ENCODE results near the gene BAK1. TPM values are rescaled to one million over a fixed set of nuclear protein-coding genes. Genes with fewer than 3 reads are reported as not detected.

The BAK1 gene
- total and polyA plus RNA-seq, 2 donors (not counting 1 experiment from before 2014, with no cell fraction given): 12.9 to 13.0 TPM

DNA sequence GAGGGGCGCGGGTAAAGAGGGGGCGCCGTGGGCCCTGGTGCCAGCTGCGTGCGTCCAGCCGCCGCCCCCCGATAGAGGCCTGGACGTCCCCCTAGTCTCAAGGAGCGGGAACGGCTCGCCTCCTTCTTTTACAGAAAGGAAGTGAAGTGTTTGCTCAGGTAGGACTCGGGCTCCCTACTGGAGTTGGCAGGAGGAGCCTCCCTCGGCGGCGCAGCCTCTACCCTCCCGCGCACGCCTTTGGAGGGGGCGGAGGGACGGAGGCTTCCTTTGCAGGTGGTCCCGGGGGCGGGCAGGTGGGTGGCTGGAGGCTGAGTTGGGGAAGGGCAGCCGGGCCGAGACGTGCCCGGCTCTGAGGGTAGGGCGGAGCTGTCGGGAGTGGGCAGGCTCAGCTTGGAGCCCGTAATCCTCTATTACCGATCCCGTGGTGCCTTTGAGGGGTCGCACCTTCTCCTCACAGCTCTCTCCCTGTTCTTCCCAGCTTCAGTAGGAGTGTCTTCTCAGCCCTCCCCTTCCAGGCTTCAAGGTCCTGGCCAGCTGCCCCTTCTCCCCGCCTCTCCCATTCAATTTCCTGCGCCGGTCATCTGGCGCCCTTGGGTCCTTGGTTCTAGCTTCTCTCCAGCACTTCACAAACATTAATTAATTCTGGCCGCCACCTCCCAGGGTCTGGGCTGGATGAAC lies 41.8 kb upstream of the BAK1 start:
- DNase-seq (ENCODE audit: low read depth in 2 of 2): no peak
- Histone ChIP-seq H4K20me1 (ENCODE audit: control insufficient read depth, extremely low read depth, insufficient read depth, low read length) (no peaks in the 10 kb centered on the region), H3K79me2 (ENCODE audit: control insufficient read depth, insufficient read depth, low read length) (peaks cover 43% of the 10 kb centered on the region), H3K9me3 (ENCODE audit: control insufficient read depth, insufficient read depth, low read depth, low read length) (no peaks in the 10 kb centered on the region), H3K4me2 (ENCODE audit: extremely low read depth, insufficient read depth, low read length) (peak overlapping the region; percentile 84), H3K4me1 (ENCODE audit: control insufficient read depth, extremely low read depth, insufficient read depth, low read length) (peaks cover 13% of the 10 kb centered on the region), H3K9ac (ENCODE audit: insufficient read depth, low read length) (peak overlapping the region; percentile 63), H3K36me3 (ENCODE audit: control insufficient read depth, insufficient read depth, low read length) (no peaks in the 10 kb centered on the region), H3K27ac (ENCODE audit: insufficient read depth, low read length) (peak overlapping the region; percentile 30), H3K27me3 (ENCODE audit: control insufficient read depth, insufficient read depth, low read length) (no peaks in the 10 kb centered on the region), H3K4me3 (replicated peaks in 1 of 4; ENCODE audit: control extremely low read depth in 1 of 4, insufficient read depth in 1 of 4, low read depth in 3 of 4, low read length in 4 of 4) (peak overlapping the region; percentile 54 to 76 (median 70)), H2AFZ (ENCODE audit: low read length) (peak overlapping the region; percentile 21)
- TF ChIP-seq EZH2 (IDR thresholded peaks at IDR 0.05; ENCODE audit: low read length, missing control alignments): no peak
- TF ChIP-seq, protein P1, sequence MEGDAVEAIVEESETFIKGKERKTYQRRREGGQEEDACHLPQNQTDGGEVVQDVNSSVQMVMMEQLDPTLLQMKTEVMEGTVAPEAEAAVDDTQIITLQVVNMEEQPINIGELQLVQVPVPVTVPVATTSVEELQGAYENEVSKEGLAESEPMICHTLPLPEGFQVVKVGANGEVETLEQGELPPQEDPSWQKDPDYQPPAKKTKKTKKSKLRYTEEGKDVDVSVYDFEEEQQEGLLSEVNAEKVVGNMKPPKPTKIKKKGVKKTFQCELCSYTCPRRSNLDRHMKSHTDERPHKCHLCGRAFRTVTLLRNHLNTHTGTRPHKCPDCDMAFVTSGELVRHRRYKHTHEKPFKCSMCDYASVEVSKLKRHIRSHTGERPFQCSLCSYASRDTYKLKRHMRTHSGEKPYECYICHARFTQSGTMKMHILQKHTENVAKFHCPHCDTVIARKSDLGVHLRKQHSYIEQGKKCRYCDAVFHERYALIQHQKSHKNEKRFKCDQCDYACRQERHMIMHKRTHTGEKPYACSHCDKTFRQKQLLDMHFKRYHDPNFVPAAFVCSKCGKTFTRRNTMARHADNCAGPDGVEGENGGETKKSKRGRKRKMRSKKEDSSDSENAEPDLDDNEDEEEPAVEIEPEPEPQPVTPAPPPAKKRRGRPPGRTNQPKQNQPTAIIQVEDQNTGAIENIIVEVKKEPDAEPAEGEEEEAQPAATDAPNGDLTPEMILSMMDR (conservative IDR thresholded peaks at IDR 0.05 in 1 of 2, IDR thresholded peaks at IDR 0.05 in 1 of 2; ENCODE audit: low read depth in 1 of 2, low read length in 2 of 2): no peak

DNA sequence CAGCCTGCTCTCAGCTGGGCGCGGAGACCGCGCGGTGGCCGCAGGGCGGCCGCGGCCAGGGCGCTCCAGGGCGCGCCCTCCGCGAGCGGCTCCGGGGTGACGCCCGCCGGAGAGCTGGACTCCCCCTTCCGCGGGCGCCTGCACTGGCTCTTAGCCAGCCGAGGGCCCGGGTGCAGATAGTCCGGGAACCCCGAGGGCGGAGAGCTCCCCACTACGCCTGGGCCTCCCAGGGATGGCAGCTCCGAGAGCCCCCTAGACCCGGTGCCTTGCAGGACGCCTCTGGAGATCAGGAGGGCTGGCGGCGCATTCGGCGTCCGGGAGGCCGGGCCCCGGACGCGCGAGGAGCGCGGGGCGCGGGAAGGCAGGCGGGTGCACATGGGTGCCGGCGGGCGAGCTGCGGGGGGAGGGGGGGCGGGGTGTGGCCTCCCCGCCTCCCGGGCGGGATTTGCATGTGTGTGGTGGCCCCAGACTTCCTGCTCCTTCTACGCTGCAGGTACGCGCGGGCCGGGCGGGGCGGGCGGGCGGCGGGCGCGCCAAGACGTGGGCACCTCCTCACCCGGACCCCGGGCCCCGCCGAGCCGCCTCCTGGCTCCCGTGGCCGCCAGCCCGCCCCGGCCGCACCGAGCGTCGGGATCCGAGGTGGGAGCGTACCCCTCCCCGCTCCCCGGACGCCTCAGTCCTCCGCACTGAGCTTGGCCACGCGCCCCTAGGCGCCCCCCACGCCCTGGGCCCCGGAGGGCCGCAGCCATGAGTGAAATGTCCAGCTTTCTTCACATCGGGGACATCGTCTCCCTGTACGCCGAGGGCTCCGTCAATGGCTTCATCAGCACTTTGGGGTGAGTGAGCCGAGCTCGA lies 41.0 kb upstream of the BAK1 start, which contains the start of gene ITPR3:
ITPR3 (plus strand) TSS at position 467 of the 855 bp plus-strand sequence; CDS start at position 748, 281 bp downstream.
- peak within 1 kb of the TSS; percentile 66 for H3K9ac ChIP-seq (ENCODE audit: insufficient read depth, low read length)
- peak within 1 kb of the TSS; percentile 84 for H3K4me2 ChIP-seq (ENCODE audit: extremely low read depth, insufficient read depth, low read length)
- H3K27me3 ChIP-seq (ENCODE audit: control insufficient read depth, insufficient read depth, low read length): no peaks in the 10 kb centered on the region
- TF ChIP-seq, protein P1 (conservative IDR thresholded peaks at IDR 0.05 in 1 of 2, IDR thresholded peaks at IDR 0.05 in 1 of 2; ENCODE audit: low read depth in 1 of 2, low read length in 2 of 2): no peak
- TF ChIP-seq EZH2 (IDR thresholded peaks at IDR 0.05; ENCODE audit: low read length, missing control alignments): no peak
- peak within 1 kb of the TSS; percentile 54 to 76 (median 76) for H3K4me3 ChIP-seq (replicated peaks in 1 of 4; ENCODE audit: control extremely low read depth in 1 of 4, insufficient read depth in 1 of 4, low read depth in 3 of 4, low read length in 4 of 4)
- peak within 1 kb of the TSS; percentile 33 for H2AFZ ChIP-seq (ENCODE audit: low read length)
- peak within 1 kb of the TSS; percentile 46 for H3K27ac ChIP-seq (ENCODE audit: insufficient read depth, low read length)
- peak; percentile 30 for DNase-seq (ENCODE audit: low read depth in 2 of 2)
- no peaks in the 10 kb centered on the region for H3K9me3 ChIP-seq (ENCODE audit: control insufficient read depth, insufficient read depth, low read depth, low read length)
- H4K20me1 ChIP-seq (ENCODE audit: control insufficient read depth, extremely low read depth, insufficient read depth, low read length): no peaks in the 10 kb centered on the region
- peaks cover 40% of the 10 kb centered on the region for H3K79me2 ChIP-seq (ENCODE audit: control insufficient read depth, insufficient read depth, low read length)
- H3K4me1 ChIP-seq (ENCODE audit: control insufficient read depth, extremely low read depth, insufficient read depth, low read length): peaks cover 13% of the 10 kb centered on the region
- no peaks in the 10 kb centered on the region for H3K36me3 ChIP-seq (ENCODE audit: control insufficient read depth, insufficient read depth, low read length)
